Measurements from ENCODE around the gene TMTC4.
A peak's percentile ranks its signal among the peaks of the same experiment; 100 is the strongest.

The TMTC4 gene

DNA sequence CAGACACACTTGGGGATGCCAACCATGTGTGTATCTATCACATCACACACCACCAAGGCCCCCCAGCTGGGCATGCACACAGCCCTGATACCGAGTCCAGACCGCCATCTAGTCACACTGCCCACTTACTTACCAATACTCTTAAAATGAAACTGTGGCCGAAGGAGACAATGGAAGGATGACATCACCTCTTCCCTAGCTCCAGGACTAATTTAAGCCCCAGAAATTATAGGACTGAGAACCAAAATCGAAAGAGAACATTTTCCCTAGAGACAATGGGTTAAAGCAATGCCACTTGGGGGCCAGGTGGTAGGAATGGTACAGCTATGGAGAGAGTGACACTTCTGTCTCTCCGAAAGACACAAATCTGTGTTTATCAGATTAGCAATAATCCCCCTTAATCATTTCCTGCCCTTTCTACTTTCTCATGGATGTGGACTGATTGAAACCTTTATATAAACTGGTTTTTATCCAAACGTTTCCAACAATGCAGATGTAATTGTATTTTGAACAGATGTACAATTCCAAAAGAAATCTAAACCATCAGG is 85.3 kb downstream of the TMTC4 start:
- peaks cover 11% of the 10 kb centered on the region for H3K4me1 ChIP-seq
- H3K27me3 ChIP-seq (ENCODE audit: control insufficient read depth, insufficient read depth, low read length), result no peaks in the 10 kb centered on the region
- no peaks in the 10 kb centered on the region for H3K9me3 ChIP-seq (ENCODE audit: control insufficient read depth, low read length)
- peak overlapping the region; percentile 22 for H2AFZ ChIP-seq
- H3K4me2 ChIP-seq (ENCODE audit: low read length), result no peak overlapping the region
- H3K79me2 ChIP-seq, result no peaks in the 10 kb centered on the region
- no peak overlapping the region for H3K27ac ChIP-seq
- no peak overlapping the region for H3K4me3 ChIP-seq (ENCODE audit: low read depth, low read length)
- H3K36me3 ChIP-seq (ENCODE audit: control insufficient read depth, insufficient read depth, low read length), result no peaks in the 10 kb centered on the region
- no peak for TF ChIP-seq CTCF (IDR thresholded peaks at IDR 0.05)
- H3K9ac ChIP-seq, result no peak overlapping the region

- Histone ChIP-seq H3K27ac (peak within 1 kb of the TSS; percentile 43), H3K79me2 (no peaks in the 10 kb centered on the region)
- peak; percentile 27 for TF ChIP-seq CTCF (IDR thresholded peaks at IDR 0.05)
Observed at GRCh38 chr13:100588331-100589177, 86.0 kb downstream of the TMTC4 start, which contains the start of gene GGACT. GGACT (minus strand) TSS chr13:100588789; CDS start chr13:100532591, 56,198 bp downstream.

DNA sequence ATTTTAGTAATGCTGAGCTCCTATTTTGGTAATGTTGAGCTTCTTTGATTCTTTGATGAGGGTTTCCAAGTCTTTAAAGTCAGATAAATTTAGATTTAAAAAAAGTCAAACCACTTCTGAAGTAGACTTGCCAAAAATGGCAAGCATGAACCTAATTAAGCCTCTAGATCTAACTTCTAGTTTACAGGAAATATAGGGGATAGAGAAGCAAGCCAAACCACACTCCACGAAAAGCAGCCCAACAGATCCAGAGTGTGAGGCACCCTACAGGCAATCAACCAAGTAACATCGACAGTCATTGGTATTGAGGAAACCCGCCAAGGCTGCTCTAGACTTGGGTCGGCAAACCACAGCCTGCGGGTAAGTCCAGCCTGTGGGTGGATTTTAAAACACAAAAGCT is 89.7 kb downstream of the TMTC4 start:
- H3K79me2 ChIP-seq, result no peaks in the 10 kb centered on the region
- no peak overlapping the region for H3K27ac ChIP-seq
- no peak overlapping the region for H3K9ac ChIP-seq
- no peaks in the 10 kb centered on the region for H3K27me3 ChIP-seq (ENCODE audit: control insufficient read depth, insufficient read depth, low read length)
- H2AFZ ChIP-seq, result no peak overlapping the region
- no peak overlapping the region for H3K4me2 ChIP-seq (ENCODE audit: low read length)
- no peaks in the 10 kb centered on the region for H3K4me1 ChIP-seq
- H3K36me3 ChIP-seq (ENCODE audit: control insufficient read depth, insufficient read depth, low read length), result no peaks in the 10 kb centered on the region
- H3K9me3 ChIP-seq (ENCODE audit: control insufficient read depth, low read length), result no peaks in the 10 kb centered on the region
- no peak for TF ChIP-seq CTCF (IDR thresholded peaks at IDR 0.05)
- H3K4me3 ChIP-seq (ENCODE audit: low read depth, low read length), result no peak overlapping the region

More at GRCh38 chr13:100588331-100589177, 86.0 kb downstream of the TMTC4 start, which contains the start of gene GGACT:
- H3K4me1 ChIP-seq, result peaks cover 6% of the 10 kb centered on the region
- H3K36me3 ChIP-seq (ENCODE audit: control insufficient read depth, insufficient read depth, low read length), result no peaks in the 10 kb centered on the region
- H3K9ac ChIP-seq, result no peak within 1 kb of the TSS
- no peaks in the 10 kb centered on the region for H3K9me3 ChIP-seq (ENCODE audit: control insufficient read depth, low read length)
- H3K27me3 ChIP-seq (ENCODE audit: control insufficient read depth, insufficient read depth, low read length), result no peaks in the 10 kb centered on the region
- H3K4me3 ChIP-seq (ENCODE audit: low read depth, low read length), result peak within 1 kb of the TSS; percentile 57
- H3K4me2 ChIP-seq (ENCODE audit: low read length), result peak within 1 kb of the TSS; percentile 67
- H2AFZ ChIP-seq, result peak within 1 kb of the TSS; percentile 83

- Histone ChIP-seq H3K9ac (no peak overlapping the region), H3K4me1 (no peaks in the 10 kb centered on the region), H3K36me3 (ENCODE audit: control insufficient read depth, insufficient read depth, low read length) (no peaks in the 10 kb centered on the region), H3K27me3 (ENCODE audit: control insufficient read depth, insufficient read depth, low read length) (no peaks in the 10 kb centered on the region), H2AFZ (no peak overlapping the region), H3K79me2 (no peaks in the 10 kb centered on the region), H3K27ac (no peak overlapping the region), H3K4me2 (ENCODE audit: low read length) (no peak overlapping the region), H3K4me3 (ENCODE audit: low read depth, low read length) (no peak overlapping the region), H3K9me3 (ENCODE audit: control insufficient read depth, low read length) (no peaks in the 10 kb centered on the region)
- no peak for TF ChIP-seq CTCF (IDR thresholded peaks at IDR 0.05)
Observed at GRCh38 chr13:100581504-100581903, 93.1 kb downstream of the TMTC4 start.

Data from parathyroid adenoma (tissue), 2 donors.